NCI-H82 treated with DMSO at 0.1 percent for 48 hours (cell line): ENCODE data around the gene CAMK1.
A peak's percentile ranks its signal among the peaks of the same experiment; 100 is the strongest.

Experiments used
- DNase-seq: peaks from one replicate; lab custom pipeline; 2025; ENCODE audit not compliant: unreplicated experiment; lab: John Stamatoyannopoulos, UW

The CAMK1 gene

GRCh38 chr3:9743548-9743947 lies 26.2 kb downstream of the CAMK1 start:
- no peak for DNase-seq

- no peak for DNase-seq
Measured at GRCh38 chr3:9742560-9742959, 27.2 kb downstream of the CAMK1 start.

GRCh38 chr3:9739181-9739580 lies 30.6 kb downstream of the CAMK1 start:
- DNase-seq = no peak

- no peak for DNase-seq
Measured at GRCh38 chr3:9736831-9737230, 32.9 kb downstream of the CAMK1 start.

- no peak for DNase-seq
Measured at GRCh38 chr3:9732740-9733115, 37.0 kb downstream of the CAMK1 start.

GRCh38 chr3:9732080-9732739 lies 37.5 kb downstream of the CAMK1 start:
- DNase-seq = no peak

- DNase-seq = peak; percentile 94
Measured at GRCh38 chr3:9731206-9732079, 38.3 kb downstream of the CAMK1 start, which contains the start of gene BRPF1. Gene BRPF1 (plus strand): TSS chr3:9731735. CDS start chr3:9734141, 2,406 bp downstream.

GRCh38 chr3:9730657-9731205 lies 39.0 kb downstream of the CAMK1 start:
- no peak for DNase-seq

GRCh38 chr3:9729419-9729818 lies 40.3 kb downstream of the CAMK1 start:
- DNase-seq = no peak

- no peak for DNase-seq
Measured at GRCh38 chr3:9727743-9728142, 42.0 kb downstream of the CAMK1 start.

- DNase-seq = peak; percentile 4
Measured at GRCh38 chr3:9727041-9727595, 42.6 kb downstream of the CAMK1 start.

GRCh38 chr3:9725775-9726515 lies 43.8 kb downstream of the CAMK1 start:
- DNase-seq = no peak

- no peak for DNase-seq
Measured at GRCh38 chr3:9721700-9722060, 48.1 kb downstream of the CAMK1 start.

- no peak for DNase-seq
Measured at GRCh38 chr3:9721015-9721699, 48.6 kb downstream of the CAMK1 start.

GRCh38 chr3:9718118-9718517 lies 51.6 kb downstream of the CAMK1 start:
- no peak for DNase-seq

GRCh38 chr3:9717563-9717962 lies 52.2 kb downstream of the CAMK1 start:
- no peak for DNase-seq

- DNase-seq = no peak
Measured at GRCh38 chr3:9716801-9717555, 52.8 kb downstream of the CAMK1 start.

- no peak for DNase-seq
Measured at GRCh38 chr3:9715764-9716437, 53.8 kb downstream of the CAMK1 start.

- no peak for DNase-seq
Measured at GRCh38 chr3:9715136-9715535, 54.6 kb downstream of the CAMK1 start.
